ENCODE data around the gene RNF223.

The RNF223 gene

GRCh38 chr1:1047963-1048362, 26.1 kb downstream of the RNF223 start:
- Histone ChIP-seq H3K79me2 (ENCODE audit: insufficient read depth, low read length) (no peaks in the 10 kb centered on the region), H3K27ac (ENCODE audit: low read depth, low read length, poor library complexity, severe bottlenecking) (no peak overlapping the region), H3K4me1 (ENCODE audit: insufficient read depth, low read length, severe bottlenecking) (no peaks in the 10 kb centered on the region), H3K9ac (ENCODE audit: low read length) (no peak overlapping the region), H3K9me3 (ENCODE audit: low read length) (no peaks in the 10 kb centered on the region), H3K27me3 (ENCODE audit: insufficient read depth, low read length) (no peaks in the 10 kb centered on the region; the same call in 1 of the 2 replicates), H4K20me1 (ENCODE audit: insufficient read depth, low read length) (no peaks in the 10 kb centered on the region), H3K4me2 (ENCODE audit: low read length) (no peak overlapping the region), H3K9me2 (ENCODE audit: low read depth, low read length) (no peaks in the 10 kb centered on the region), H3F3A (ENCODE audit: insufficient read depth, low read length) (no peaks in the 10 kb centered on the region), H2AFZ (ENCODE audit: low read length) (no peak overlapping the region), H3K36me3 (ENCODE audit: insufficient read depth, low read length) (no peaks in the 10 kb centered on the region), H3K4me3 (ENCODE audit: low read depth, low read length, poor library complexity, severe bottlenecking) (no peak overlapping the region)
- no peak for TF ChIP-seq EZH2 (IDR thresholded peaks at IDR 0.05; ENCODE audit: borderline replicate concordance, low read length)
- TF ChIP-seq CTCF (IDR thresholded peaks at IDR 0.05; ENCODE audit: low read length) = no peak

DNA sequence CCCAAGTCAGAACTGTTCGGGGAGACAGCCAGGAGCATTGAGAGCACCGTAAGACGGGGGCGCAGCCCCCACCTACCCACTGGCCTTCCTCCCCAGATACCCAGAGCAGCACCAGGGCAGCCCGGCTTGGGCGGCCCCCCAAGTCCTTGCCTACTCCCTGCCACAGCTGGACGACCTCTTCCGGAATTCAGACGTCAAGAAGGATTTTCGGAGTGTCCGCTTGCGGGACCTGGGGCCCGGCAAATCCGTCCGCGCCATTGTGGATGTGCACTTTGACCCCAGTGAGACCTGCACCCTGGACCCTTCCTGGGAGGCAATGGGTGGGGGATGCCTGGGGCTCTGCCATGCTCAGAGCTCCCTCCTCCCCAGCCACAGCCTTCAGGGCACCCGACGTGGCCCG, 26.7 kb downstream of the RNF223 start:
- H3K4me3 ChIP-seq (ENCODE audit: low read depth, low read length, poor library complexity, severe bottlenecking) = no peak overlapping the region
- no peaks in the 10 kb centered on the region; the same call in 1 of the 2 replicates for H3K27me3 ChIP-seq (ENCODE audit: insufficient read depth, low read length)
- no peaks in the 10 kb centered on the region for H3K4me1 ChIP-seq (ENCODE audit: insufficient read depth, low read length, severe bottlenecking)
- H4K20me1 ChIP-seq (ENCODE audit: insufficient read depth, low read length) = no peaks in the 10 kb centered on the region
- no peak overlapping the region for H3K27ac ChIP-seq (ENCODE audit: low read depth, low read length, poor library complexity, severe bottlenecking)
- no peaks in the 10 kb centered on the region for H3K36me3 ChIP-seq (ENCODE audit: insufficient read depth, low read length)
- H3K79me2 ChIP-seq (ENCODE audit: insufficient read depth, low read length) = no peaks in the 10 kb centered on the region
- H3K9me3 ChIP-seq (ENCODE audit: low read length) = no peaks in the 10 kb centered on the region
- H3K9ac ChIP-seq (ENCODE audit: low read length) = no peak overlapping the region
- H3K9me2 ChIP-seq (ENCODE audit: low read depth, low read length) = no peaks in the 10 kb centered on the region
- H3F3A ChIP-seq (ENCODE audit: insufficient read depth, low read length) = no peaks in the 10 kb centered on the region
- H2AFZ ChIP-seq (ENCODE audit: low read length) = no peak overlapping the region
- H3K4me2 ChIP-seq (ENCODE audit: low read length) = no peak overlapping the region
- TF ChIP-seq CTCF (IDR thresholded peaks at IDR 0.05; ENCODE audit: low read length) (no peak), EZH2 (IDR thresholded peaks at IDR 0.05; ENCODE audit: borderline replicate concordance, low read length) (no peak)

GRCh38 chr1:1046767-1047166, 27.3 kb downstream of the RNF223 start:
- H3K4me3 ChIP-seq (ENCODE audit: low read depth, low read length, poor library complexity, severe bottlenecking) = no peak overlapping the region
- no peaks in the 10 kb centered on the region; the same call in 1 of the 2 replicates for H3K27me3 ChIP-seq (ENCODE audit: insufficient read depth, low read length)
- no peaks in the 10 kb centered on the region for H3F3A ChIP-seq (ENCODE audit: insufficient read depth, low read length)
- H3K4me1 ChIP-seq (ENCODE audit: insufficient read depth, low read length, severe bottlenecking) = no peaks in the 10 kb centered on the region
- H3K27ac ChIP-seq (ENCODE audit: low read depth, low read length, poor library complexity, severe bottlenecking) = no peak overlapping the region
- no peak overlapping the region for H3K9ac ChIP-seq (ENCODE audit: low read length)
- H3K9me2 ChIP-seq (ENCODE audit: low read depth, low read length) = no peaks in the 10 kb centered on the region
- no peak overlapping the region for H3K4me2 ChIP-seq (ENCODE audit: low read length)
- no peaks in the 10 kb centered on the region for H3K36me3 ChIP-seq (ENCODE audit: insufficient read depth, low read length)
- no peak overlapping the region for H2AFZ ChIP-seq (ENCODE audit: low read length)
- H4K20me1 ChIP-seq (ENCODE audit: insufficient read depth, low read length) = no peaks in the 10 kb centered on the region
- no peaks in the 10 kb centered on the region for H3K79me2 ChIP-seq (ENCODE audit: insufficient read depth, low read length)
- TF ChIP-seq EZH2 (IDR thresholded peaks at IDR 0.05; ENCODE audit: borderline replicate concordance, low read length) = no peak
- TF ChIP-seq CTCF (IDR thresholded peaks at IDR 0.05; ENCODE audit: low read length) = no peak
- H3K9me3 ChIP-seq (ENCODE audit: low read length) = no peaks in the 10 kb centered on the region

Measured in OCI-LY1 (cell line).